ENCODE measurements around the gene SH3RF2.

Gene SH3RF2

GRCh38 chr5:146020100-146020499 is 83.7 kb downstream of the SH3RF2 start:
- no peak for DNase-seq (ENCODE audit: low spot score)
- TF ChIP-seq CTCF (IDR thresholded peaks at IDR 0.05; ENCODE audit: borderline replicate concordance, control extremely low read depth, extremely low read depth, insufficient read depth, missing control alignments): no peak
- in situ Hi-C loops (cut with MboI; ENCODE audit: low sequenced_read_pairs, unreplicated experiment): no loop called here

GRCh38 chr5:146024034-146024433 is 87.7 kb downstream of the SH3RF2 start:
- no peak for TF ChIP-seq CTCF (IDR thresholded peaks at IDR 0.05; ENCODE audit: borderline replicate concordance, control extremely low read depth, extremely low read depth, insufficient read depth, missing control alignments)
- DNase-seq (ENCODE audit: low spot score): no peak
- in situ Hi-C loops (cut with MboI; ENCODE audit: low sequenced_read_pairs, unreplicated experiment): no loop called here

GRCh38 chr5:146025114-146025680 is 88.8 kb downstream of the SH3RF2 start:
- no peak for TF ChIP-seq CTCF (IDR thresholded peaks at IDR 0.05; ENCODE audit: borderline replicate concordance, control extremely low read depth, extremely low read depth, insufficient read depth, missing control alignments)
- in situ Hi-C loops (cut with MboI; ENCODE audit: low sequenced_read_pairs, unreplicated experiment): no loop called here
- no peak for DNase-seq (ENCODE audit: low spot score)

GRCh38 chr5:146025681-146026080 is 89.3 kb downstream of the SH3RF2 start:
- no peak for DNase-seq (ENCODE audit: low spot score)
- in situ Hi-C loops (cut with MboI; ENCODE audit: low sequenced_read_pairs, unreplicated experiment): no loop called here
- no peak for TF ChIP-seq CTCF (IDR thresholded peaks at IDR 0.05; ENCODE audit: borderline replicate concordance, control extremely low read depth, extremely low read depth, insufficient read depth, missing control alignments)

- TF ChIP-seq CTCF (IDR thresholded peaks at IDR 0.05; ENCODE audit: borderline replicate concordance, control extremely low read depth, extremely low read depth, insufficient read depth, missing control alignments): no peak
- in situ Hi-C loops (cut with MboI; ENCODE audit: low sequenced_read_pairs, unreplicated experiment): no loop called here
- no peak for DNase-seq (ENCODE audit: low spot score)
Observed at GRCh38 chr5:146026307-146027010, 90.1 kb downstream of the SH3RF2 start.

GRCh38 chr5:146027751-146028150 is 91.4 kb downstream of the SH3RF2 start:
- no peak for TF ChIP-seq CTCF (IDR thresholded peaks at IDR 0.05; ENCODE audit: borderline replicate concordance, control extremely low read depth, extremely low read depth, insufficient read depth, missing control alignments)
- DNase-seq (ENCODE audit: low spot score): no peak
- in situ Hi-C loops (cut with MboI; ENCODE audit: low sequenced_read_pairs, unreplicated experiment): no loop called here

Data from GM13976 (cell line).